IMR-90 (cell line): Measurements from ENCODE around the gene PLVAP. TPM values are rescaled to one million over a fixed set of nuclear protein-coding genes. Genes with fewer than 3 reads are reported as not detected.

Source experiments
- ATAC-seq: fragments of 200-7000 bp; cut with Tn5 transposase; 2 replicates; pipeline ENCODE4 v1.9.1; 2020; ENCODE audit warnings: low read depth, mild to moderate bottlenecking, moderate library complexity
- BruUV-seq: library from RNA; stranded (reverse); fragments of 400-500 nt; replicated peaks from 2 replicates; lab custom pipeline; 2021; lab: Mats Ljungman, UMichigan
- CTCF ChIA-PET: fragments of 300-600 bp; formaldehyde crosslinking; extraction: SDS; loops from one replicate; lab custom pipeline; 2021; ENCODE audit warnings: antibody characterized with exemption; lab: Yijun Ruan, JAX
- POLR2A ChIA-PET: fragments of 300-600 bp; sonication (Branson Sonifier 250); formaldehyde crosslinking; loops from one replicate; lab custom pipeline; 2022; ENCODE audit warnings: antibody characterized with exemption; ENCODE audit not compliant: unreplicated experiment; lab: Charles Lee
- DNase-seq: peaks from one replicate; pipeline ENCODE4 v3.0.0; 2013
- H2AFZ ChIP-seq: replicated peaks from 2 replicates; pipeline ENCODE3; 2013; ENCODE audit warnings: low read length, mild to moderate bottlenecking; ENCODE audit not compliant: poor library complexity
- H2AK5ac ChIP-seq: 2 replicates; pipeline ENCODE4 v1.6.1; 2013; ENCODE audit warnings: low read depth, low read length, inconsistent platforms
- H2AK9ac ChIP-seq: replicated peaks from 2 replicates; pipeline ENCODE3; 2013; ENCODE audit warnings: mild to moderate bottlenecking, low read depth, low read length, moderate library complexity; ENCODE audit not compliant: poor library complexity
- H2BK120ac ChIP-seq: 2 replicates; pipeline ENCODE4 v1.6.1; 2013; ENCODE audit warnings: low read depth, low read length, inconsistent platforms
- H2BK15ac ChIP-seq: 3 replicates; pipeline ENCODE4 v1.6.1; 2013; ENCODE audit warnings: low read depth, low read length, inconsistent platforms
- H2BK20ac ChIP-seq: 2 replicates; pipeline ENCODE4 v1.6.1; 2013; ENCODE audit warnings: low read depth, mild to moderate bottlenecking, inconsistent platforms, low read length, moderate library complexity
- H2BK5ac ChIP-seq: 2 replicates; pipeline ENCODE4 v1.6.1; 2013; ENCODE audit warnings: mild to moderate bottlenecking, low read depth, low read length, inconsistent platforms; ENCODE audit not compliant: poor library complexity, severe bottlenecking
- H3K14ac ChIP-seq: replicated peaks from 2 replicates; pipeline ENCODE4 v1.6.1; 2013; ENCODE audit warnings: low read depth, low read length, inconsistent platforms
- H3K18ac ChIP-seq: 2 replicates; pipeline ENCODE4 v1.6.1; 2013; ENCODE audit warnings: low read depth, low read length, control low read depth
- H3K23ac ChIP-seq: 2 replicates; pipeline ENCODE4 v1.6.1; 2013; ENCODE audit warnings: low read depth, low read length, inconsistent platforms
- H3K27ac ChIP-seq: 2 replicates; pipeline ENCODE4 v1.5.1; 2013; ENCODE audit warnings: mild to moderate bottlenecking, control low read depth, low read length; ENCODE audit not compliant: insufficient read depth
- H3K27me3 ChIP-seq: 2 replicates; pipeline ENCODE4 v1.6.1; 2013; ENCODE audit warnings: low read length; ENCODE audit not compliant: control insufficient read depth, insufficient read depth
- H3K36me3 ChIP-seq: 2 replicates; pipeline ENCODE4 v1.6.1; 2013; ENCODE audit warnings: low read length, mixed read lengths; ENCODE audit not compliant: control insufficient read depth, insufficient read depth
- H3K4ac ChIP-seq: 2 replicates; pipeline ENCODE4 v1.6.1; 2013; ENCODE audit warnings: low read depth, low read length, inconsistent platforms
- H3K4me1 ChIP-seq: 2 replicates; pipeline ENCODE4 v1.6.1; 2013; ENCODE audit warnings: low read length, mixed read lengths; ENCODE audit not compliant: control insufficient read depth, insufficient read depth
- H3K4me2 ChIP-seq: 2 replicates; pipeline ENCODE4 v1.6.1; 2013; ENCODE audit warnings: low read depth, mild to moderate bottlenecking, control low read depth, low read length, moderate library complexity
- H3K4me3 ChIP-seq: 2 replicates; pipeline ENCODE4 v1.5.1; 2013; ENCODE audit warnings: low read depth, mild to moderate bottlenecking, control low read depth, low read length, moderate library complexity; ENCODE audit not compliant: insufficient read depth
- H3K56ac ChIP-seq: 2 replicates; pipeline ENCODE4 v1.6.1; 2013; ENCODE audit warnings: low read length, inconsistent platforms; ENCODE audit not compliant: insufficient read depth; ENCODE audit errors: extremely low read depth
- H3K79me1 ChIP-seq, 2 experiments: 2 replicates each; pipeline ENCODE4 v1.6.1; 2013; ENCODE audit warnings: low read length in 2 of 2, inconsistent platforms in 1 of 2, low read depth in 1 of 2
- H3K9ac ChIP-seq: 2 replicates; pipeline ENCODE4 v1.6.1; 2013; ENCODE audit warnings: low read depth, low read length, control low read depth
- H3K9me1 ChIP-seq: 2 replicates; pipeline ENCODE4 v1.6.1; 2013; ENCODE audit warnings: low read length, inconsistent platforms; ENCODE audit not compliant: insufficient read depth
- H3K9me3 ChIP-seq: 2 replicates; pipeline ENCODE4 v1.6.1; 2013; ENCODE audit warnings: low read length; ENCODE audit not compliant: control insufficient read depth, insufficient read depth
- H4K20me1 ChIP-seq: 2 replicates; pipeline ENCODE4 v1.6.1; 2013; ENCODE audit warnings: low read length, inconsistent platforms; ENCODE audit not compliant: insufficient read depth
- H4K5ac ChIP-seq: 2 replicates; pipeline ENCODE4 v1.6.1; 2013; ENCODE audit warnings: mild to moderate bottlenecking, low read depth, low read length, control low read depth
- H4K8ac ChIP-seq, 2 experiments: 2 replicates each; pipeline ENCODE4 v1.6.1; 2013; ENCODE audit warnings: low read depth in 2 of 2, low read length in 2 of 2, control low read depth in 1 of 2, inconsistent platforms in 1 of 2
- H4K91ac ChIP-seq: 2 replicates; pipeline ENCODE4 v1.6.1; 2013; ENCODE audit warnings: low read depth, low read length, inconsistent platforms; ENCODE audit not compliant: insufficient read depth
- BHLHE40 ChIP-seq: fragments of 150-350 bp; IDR thresholded peaks from 2 replicates; pipeline ENCODE4 v1.6.1; 2016; ENCODE audit warnings: mild to moderate bottlenecking, low read depth, low read length
- CHD1 ChIP-seq: IDR thresholded peaks from 2 replicates; pipeline ENCODE4 v1.6.1; 2012; ENCODE audit warnings: low read depth, low read length, improper control_type of control experiment
- CTCF ChIP-seq: conservative IDR thresholded peaks from 2 replicates; pipeline ENCODE4 v1.5.1; 2012; ENCODE audit warnings: mild to moderate bottlenecking, low read depth, low read length, improper control_type of control experiment
- ELK1 ChIP-seq: fragments of 150-350 bp; IDR thresholded peaks from 2 replicates; pipeline ENCODE4 v1.6.1; 2016; ENCODE audit warnings: low read depth, mild to moderate bottlenecking, low read length, moderate library complexity, borderline replicate concordance
- FOS ChIP-seq: fragments of 150-350 bp; IDR thresholded peaks from 2 replicates; pipeline ENCODE4 v1.6.1; 2016; ENCODE audit warnings: low read depth, low read length
- MAZ ChIP-seq: IDR thresholded peaks from 2 replicates; pipeline ENCODE4 v1.6.1; 2012; ENCODE audit warnings: low read depth, mild to moderate bottlenecking, low read length, improper control_type of control experiment, moderate library complexity, borderline replicate concordance
- MXI1 ChIP-seq: IDR thresholded peaks from 2 replicates; pipeline ENCODE4 v1.6.1; 2012; ENCODE audit warnings: low read depth, mild to moderate bottlenecking, low read length, moderate library complexity, borderline replicate concordance
- NFE2L2 ChIP-seq: fragments of 150-350 bp; IDR thresholded peaks from 2 replicates; pipeline ENCODE4 v1.6.1; 2016; ENCODE audit warnings: low read depth, mild to moderate bottlenecking, low read length
- RCOR1 ChIP-seq: IDR thresholded peaks from 2 replicates; pipeline ENCODE4 v1.6.1; 2012; ENCODE audit warnings: mild to moderate bottlenecking, low read length, improper control_type of control experiment; ENCODE audit not compliant: insufficient replicate concordance
- RFX5 ChIP-seq: IDR thresholded peaks from 2 replicates; pipeline ENCODE4 v1.8.0; 2012; ENCODE audit warnings: low read depth, mild to moderate bottlenecking, low read length, moderate library complexity
- WGBS, 2 experiments: methylation state at CpG; one replicate each; pipeline versions ENCODE4 v1.1.5 to v1.1.7; 2013; ENCODE audit warnings: missing lambda C conversion rate in 2 of 2; ENCODE audit not compliant: insufficient read length in 1 of 2; ENCODE audit errors: extremely low coverage in 2 of 2; 5-methylcytosine and 5-hydroxymethylcytosine counted together
- dilution Hi-C: fragments of 300-500 bp; cut with HindIII; formaldehyde crosslinking; loops from one replicate; pipeline ENCODE4 v1.14.3; 2018; ENCODE audit warnings: low sequenced_read_pairs; ENCODE audit not compliant: unreplicated experiment
- in situ Hi-C: fragments of 300-500 bp; cut with MboI; formaldehyde crosslinking; loops from 3 replicates; pipeline ENCODE4 v1.14.3; 2019; ENCODE audit warnings: low sequenced_read_pairs, inconsistent platforms, mixed read lengths
- intact Hi-C: fragments of 100-400 bp; cut with micrococcal nuclease; formaldehyde crosslinking; loops from 2 replicates; pipeline ENCODE4 v1.10.0; 2022
- polyA plus RNA-seq, 3 experiments: library from polyadenylated mRNA; depleted of rRNA; stranded (reverse); fragments of >200 nt; gene quantifications; 2 replicates each; pipeline ENCODE4 v1.2.3, GENCODE V29; 2012; ENCODE audit warnings: low replicate concordance in 1 of 3
- total RNA-seq: library from RNA; depleted of rRNA; stranded (reverse); fragments of >200 nt; gene quantifications from 2 replicates; pipeline ENCODE4 v1.2.3, GENCODE V29; 2012

Gene PLVAP
- total and polyA plus RNA-seq, 2 of the 4 experiments (the other 2 are of a cell fraction): not detected

- Histone ChIP-seq H3K56ac (no peak overlapping the region), H3K4me1 (no peaks in the 10 kb centered on the region), H2AK9ac (no peak overlapping the region), H3K18ac (no peak overlapping the region), H2AFZ (no peak overlapping the region), H4K91ac (no peak overlapping the region), H2BK5ac (no peak overlapping the region), H2AK5ac (no peak overlapping the region), H4K20me1 (peaks cover 8% of the 10 kb centered on the region; the same call in 1 of the 2 replicates), H3K79me1 (peaks cover 0 to 5% of the 10 kb centered on the region in 2 experiments; a peak in 1 of 4 replicates), H4K5ac (no peak overlapping the region), H3K23ac (no peak overlapping the region), H2BK120ac (no peak overlapping the region), H3K4me2 (no peak overlapping the region), H3K4me3 (no peak overlapping the region), H3K9me3 (no peaks in the 10 kb centered on the region), H3K14ac (no peak overlapping the region), H3K9me1 (no peaks in the 10 kb centered on the region), H3K27ac (no peak overlapping the region), H2BK15ac (no peak overlapping the region), H2BK20ac (no peak overlapping the region), H4K8ac (no peak overlapping the region), H3K36me3 (peaks cover 32% of the 10 kb centered on the region), H3K4ac (no peak overlapping the region), H3K27me3 (no peaks in the 10 kb centered on the region), H3K9ac (no peak overlapping the region)
- intact Hi-C loops (no loop called here), in situ Hi-C loops (no loop called here), dilution Hi-C loops (no loop called here)
- POLR2A ChIA-PET: interaction anchor here (1.0 kb wide), 1 partner anchor 9 kb away, joined by 3 read pairs; the partner anchor contains the start of gene ANO8
- CTCF ChIA-PET: interaction anchor here (0.6 kb wide), 1 partner anchor 19 kb away, joined by 7 read pairs; no protein-coding TSS in a partner anchor
- BruUV-seq: no TSS peak
- DNase-seq: no peak
- no peak for ATAC-seq
- TF ChIP-seq RFX5 (no peak), MXI1 (no peak), BHLHE40 (no peak), FOS (no peak), RCOR1 (no peak), NFE2L2 (no peak), CTCF (no peak), MAZ (no peak), CHD1 (no peak), ELK1 (no peak)
- 94% methylated on average over 11 of the region's 20 CpGs; no CpG with 5 or more reads in 1 of the 2 experiments for WGBS, 2 experiments
These were observed 52.0 kb downstream of the PLVAP start for GRCh38 chr19:17325133-17325532.
